Urothelium cell line (cell line): ENCODE results near the gene GNAS.
A peak's percentile ranks its signal among the peaks of the same experiment; 100 is the strongest.

ENCODE experiments used
- DNase-seq: peaks from one replicate; pipeline ENCODE4 v3.0.0; 2011; ENCODE audit warnings: low spot score, mixed read lengths
- FAIRE-seq: peaks from 2 replicates; lab custom pipeline; 2011; peaks lifted over from hg19 to GRCh38; lab: Jason Lieb, UNC

The GNAS gene

DNA sequence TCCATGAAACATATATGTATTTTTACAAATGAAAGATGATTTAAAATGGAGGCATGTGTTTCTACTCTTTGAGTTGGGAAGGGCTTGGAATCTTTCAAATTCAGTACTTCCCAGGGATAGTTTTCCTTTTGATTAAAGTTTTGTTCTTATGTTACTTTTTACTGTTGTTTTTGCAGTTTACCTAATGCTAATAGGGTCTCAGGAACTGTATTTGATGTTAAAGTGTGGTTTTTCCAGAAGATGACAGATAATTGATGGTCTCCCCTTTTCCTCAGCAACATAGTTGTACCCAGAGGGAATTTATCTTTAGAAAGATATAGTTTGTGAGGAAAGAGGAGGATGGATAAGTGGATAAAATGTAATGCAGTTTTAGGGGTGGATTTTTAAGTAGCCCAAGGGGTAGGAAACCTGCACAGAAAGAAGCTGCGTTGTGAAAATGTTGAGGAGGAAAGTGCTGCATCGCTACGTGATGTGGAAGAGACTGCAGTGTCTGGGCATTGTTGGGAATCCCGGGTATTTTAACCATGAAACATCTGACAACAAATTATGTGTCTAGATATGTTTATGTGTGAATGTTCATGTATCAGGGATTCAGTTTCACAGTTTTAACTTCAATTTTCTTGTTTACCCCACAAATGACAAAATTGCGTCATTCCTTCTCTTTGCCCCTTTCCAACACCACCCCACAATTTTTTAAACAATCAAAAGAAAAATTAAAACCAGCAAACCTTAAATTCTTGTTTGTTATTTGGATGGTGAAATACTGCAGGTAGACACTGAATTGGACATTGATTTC lies 42.3 kb downstream of the GNAS start:
- DNase-seq (no peak), FAIRE-seq (no peak)

DNA sequence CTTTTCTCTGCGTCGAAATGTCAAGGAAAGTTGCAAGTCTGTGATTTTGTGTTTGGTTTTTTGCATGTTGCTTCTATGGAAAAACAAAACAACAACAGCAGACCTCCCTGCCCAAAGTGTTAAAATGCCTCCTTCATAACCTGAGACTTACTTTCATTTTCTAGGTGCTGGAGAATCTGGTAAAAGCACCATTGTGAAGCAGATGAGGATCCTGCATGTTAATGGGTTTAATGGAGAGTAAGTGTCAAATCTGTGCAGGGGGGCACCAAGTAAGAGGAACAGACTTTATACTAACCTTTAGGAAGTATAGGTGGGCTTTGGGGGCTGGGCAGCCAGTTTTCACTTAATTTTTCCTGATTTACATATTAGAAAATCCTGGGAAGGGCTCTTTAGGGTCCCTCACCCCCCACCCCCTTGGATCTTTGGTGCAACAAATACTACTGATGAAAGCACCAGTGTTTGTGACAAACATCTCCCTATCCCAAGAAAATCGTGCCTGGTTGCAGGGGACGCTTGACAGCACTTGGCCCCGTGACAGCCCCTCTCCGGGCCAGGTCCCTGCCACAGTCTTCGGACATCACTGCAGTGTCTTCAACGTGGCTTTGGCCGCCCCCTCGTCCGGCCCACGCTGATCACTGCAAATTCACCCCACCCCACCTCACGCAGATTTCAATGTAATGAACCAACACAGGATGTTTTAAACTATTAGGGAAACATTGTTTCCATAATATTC lies 43.1 kb downstream of the GNAS start:
- no peak for FAIRE-seq
- DNase-seq: no peak

- no peak for DNase-seq
- no peak for FAIRE-seq
These were observed 44.3 kb downstream of the GNAS start for GRCh38 chr20:58896820-58897219.

- DNase-seq (no peak), FAIRE-seq (no peak)
These were observed 45.0 kb downstream of the GNAS start for GRCh38 chr20:58897488-58897887.

GRCh38 chr20:58898629-58899408 lies 46.3 kb downstream of the GNAS start:
- DNase-seq (no peak), FAIRE-seq (no peak)

DNA sequence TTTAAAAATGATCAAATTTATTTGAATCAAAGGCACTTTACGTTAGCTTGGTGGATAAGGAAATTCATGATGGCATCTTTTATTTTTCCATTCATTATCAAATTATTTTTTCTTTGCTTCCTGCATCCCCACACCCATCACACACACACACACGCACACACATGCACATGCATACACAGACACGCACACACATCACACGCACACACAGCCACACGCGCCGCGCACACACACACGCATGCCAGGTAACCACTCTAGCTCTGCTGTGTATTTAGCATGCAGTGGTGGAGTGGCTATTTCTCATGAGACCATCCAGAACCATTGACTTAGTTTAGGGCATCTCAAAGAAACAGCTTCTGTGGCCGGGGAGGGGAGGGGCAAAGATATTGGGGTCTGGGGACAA lies 47.0 kb downstream of the GNAS start:
- FAIRE-seq (no peak), DNase-seq (no peak)

GRCh38 chr20:58900397-58900796 lies 47.9 kb downstream of the GNAS start:
- no peak for FAIRE-seq

DNA sequence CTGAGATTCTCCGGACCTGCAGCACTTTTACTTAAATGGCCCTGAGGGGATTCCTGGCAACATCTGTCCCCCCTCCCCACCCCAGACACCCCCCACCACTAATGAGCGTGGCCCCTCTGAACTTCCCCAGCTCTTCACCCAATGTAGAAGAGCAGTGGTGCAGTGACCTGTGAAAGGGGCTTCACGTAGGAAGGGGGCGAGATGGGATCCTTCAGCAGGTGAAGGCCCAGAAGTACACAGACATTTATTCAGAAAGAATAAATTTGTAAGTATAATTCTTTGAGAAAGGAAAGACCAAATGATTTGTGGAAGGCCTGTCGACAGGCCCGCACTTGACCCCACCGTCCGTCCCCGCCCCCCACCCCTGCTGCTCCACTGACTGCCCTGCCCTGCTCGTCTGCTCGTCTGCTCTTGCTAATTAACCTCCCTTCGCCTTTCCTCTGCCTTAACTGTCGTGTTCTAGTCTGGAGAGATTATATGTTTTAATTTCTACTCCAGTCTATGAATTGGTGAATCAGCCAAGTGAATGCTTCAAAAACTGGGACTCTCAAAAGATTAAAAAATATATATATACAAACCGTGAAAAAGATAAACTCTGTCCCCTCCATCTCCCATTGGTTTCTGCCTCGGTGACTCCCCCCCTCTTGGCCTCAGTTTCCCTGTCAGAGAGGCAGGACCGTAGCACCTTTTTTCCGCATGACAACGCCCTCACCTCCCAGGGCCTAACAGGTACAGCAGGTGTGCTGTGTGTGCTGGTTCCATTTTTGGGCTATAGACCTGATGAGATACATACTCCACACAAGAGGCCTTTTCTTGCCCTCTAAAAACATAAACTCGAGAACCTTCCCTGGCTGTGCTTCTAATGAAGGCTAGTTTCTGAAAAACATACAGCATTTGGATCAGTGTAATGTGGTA lies 49.2 kb downstream of the GNAS start:
- no peak for DNase-seq
- no peak for FAIRE-seq

More at GRCh38 chr20:58900397-58900796, 47.9 kb downstream of the GNAS start:
- no peak for DNase-seq

DNA sequence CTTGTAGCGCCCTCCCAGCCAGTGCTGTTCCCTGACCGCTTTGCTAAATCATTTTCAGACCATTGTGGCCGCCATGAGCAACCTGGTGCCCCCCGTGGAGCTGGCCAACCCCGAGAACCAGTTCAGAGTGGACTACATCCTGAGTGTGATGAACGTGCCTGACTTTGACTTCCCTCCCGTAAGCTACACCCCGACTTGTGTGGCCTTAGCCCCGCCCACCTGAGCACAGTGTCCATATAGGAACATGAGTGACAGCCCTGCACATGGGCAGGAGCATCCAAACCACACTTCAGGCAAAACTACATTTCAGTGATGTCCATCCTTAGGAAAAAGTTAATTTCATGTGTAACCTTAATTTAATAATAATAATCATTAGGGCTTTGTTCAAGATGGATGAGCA lies 51.1 kb downstream of the GNAS start:
- DNase-seq: no peak
- FAIRE-seq: peak; percentile 52

GRCh38 chr20:58905236-58905635 lies 52.7 kb downstream of the GNAS start:
- FAIRE-seq: no peak
- no peak for DNase-seq

DNA sequence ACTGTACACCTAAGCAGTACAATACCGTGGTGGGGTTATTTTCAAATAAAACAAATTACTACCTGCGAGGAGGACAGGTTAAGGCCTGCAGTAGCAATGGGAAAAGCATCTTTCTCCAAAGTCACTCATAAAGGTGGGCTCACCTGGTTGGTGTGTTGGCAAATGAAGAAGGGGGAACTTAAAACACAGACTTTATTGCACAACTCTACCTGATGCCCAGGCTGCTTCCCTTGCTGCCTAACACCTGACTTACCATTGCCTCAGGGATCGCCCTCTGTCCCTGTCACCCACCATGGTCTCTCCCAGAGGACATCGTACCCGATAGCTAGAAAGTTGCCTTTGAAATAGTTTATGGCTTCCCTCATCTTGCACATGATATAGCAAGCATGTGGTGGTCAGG lies 53.6 kb downstream of the GNAS start:
- FAIRE-seq: no peak

GRCh38 chr20:58906894-58907293 lies 54.4 kb downstream of the GNAS start:
- DNase-seq (no peak), FAIRE-seq (no peak)

More for the DNA sequence above, 53.6 kb downstream of the GNAS start:
- DNase-seq: no peak

DNA sequence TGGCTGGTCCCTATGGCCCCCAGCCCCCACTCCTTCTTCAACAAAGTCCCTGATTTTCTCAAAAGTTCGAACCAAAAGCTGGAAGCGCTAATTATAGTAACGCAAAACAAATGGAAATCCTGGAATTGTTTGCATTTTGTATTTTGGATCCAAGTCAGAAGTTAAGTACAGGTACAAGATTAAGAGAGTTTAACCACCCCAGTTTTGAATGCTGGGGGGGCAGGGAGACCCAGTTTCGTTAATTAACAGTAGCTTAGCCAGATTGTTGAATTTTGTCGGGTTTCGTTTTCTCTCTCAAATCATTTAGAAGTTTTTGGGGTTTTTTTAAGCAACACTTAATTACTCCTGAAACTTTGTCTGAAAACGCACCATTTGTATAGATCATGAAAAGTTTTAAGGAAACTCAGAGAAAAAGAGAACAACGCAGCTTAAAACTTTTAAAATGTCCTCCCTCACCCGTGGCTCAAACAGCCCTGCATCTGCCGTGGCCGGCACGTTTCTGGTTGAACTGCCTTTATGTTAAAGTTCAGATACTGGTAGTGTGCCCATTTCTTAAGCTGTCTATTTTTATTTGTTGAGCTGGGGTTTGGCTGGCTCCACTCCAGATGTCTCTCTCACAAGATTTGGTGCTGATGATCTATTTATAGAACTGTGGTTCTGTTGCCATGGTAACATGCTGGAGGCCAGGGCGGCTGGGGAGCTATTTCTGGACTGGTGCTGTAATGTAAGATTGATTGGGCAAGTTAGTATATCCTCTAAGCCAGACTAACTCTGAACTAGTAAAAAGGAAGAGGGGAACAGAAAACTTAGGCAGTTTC lies 55.0 kb downstream of the GNAS start:
- DNase-seq: peak; percentile 93
- FAIRE-seq: no peak

DNA sequence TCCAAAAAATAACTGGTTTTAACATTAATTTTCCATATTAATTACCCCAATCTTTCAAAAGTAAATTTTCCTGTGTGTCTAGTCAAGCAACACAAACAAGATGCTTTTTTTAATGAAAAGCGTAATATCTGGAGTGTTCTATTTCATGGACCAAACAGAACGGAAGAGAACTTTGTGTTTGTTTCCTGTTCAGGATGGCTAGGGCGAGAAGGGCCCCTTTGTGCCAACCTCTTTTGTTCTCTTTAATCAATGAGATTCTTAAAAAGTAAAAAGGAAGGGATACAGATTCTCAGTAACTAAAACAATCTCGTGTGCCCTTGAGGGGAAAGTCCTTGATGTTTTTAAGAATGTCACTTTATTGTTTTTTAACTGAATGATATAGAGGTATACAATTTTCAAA lies 55.7 kb downstream of the GNAS start:
- FAIRE-seq (no peak), DNase-seq (no peak)

- no peak for FAIRE-seq
These were observed 56.4 kb downstream of the GNAS start for GRCh38 chr20:58908941-58909340.

GRCh38 chr20:58909585-58909984 lies 57.1 kb downstream of the GNAS start:
- DNase-seq: no peak
- FAIRE-seq: no peak

More at GRCh38 chr20:58908941-58909340, 56.4 kb downstream of the GNAS start:
- DNase-seq: no peak

DNA sequence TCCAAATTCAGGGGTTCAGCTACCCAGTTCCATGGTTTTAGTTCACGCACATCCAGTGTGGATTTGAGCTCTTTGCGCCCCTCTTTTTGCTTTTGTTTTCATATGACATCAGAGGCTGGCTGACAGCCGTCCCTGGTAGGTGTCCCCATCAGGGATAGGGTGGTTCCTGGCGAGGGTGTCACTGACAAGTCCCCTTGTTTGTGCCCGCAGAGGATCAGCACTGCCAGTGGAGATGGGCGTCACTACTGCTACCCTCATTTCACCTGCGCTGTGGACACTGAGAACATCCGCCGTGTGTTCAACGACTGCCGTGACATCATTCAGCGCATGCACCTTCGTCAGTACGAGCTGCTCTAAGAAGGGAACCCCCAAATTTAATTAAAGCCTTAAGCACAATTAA lies 58.0 kb downstream of the GNAS start:
- FAIRE-seq (no peak), DNase-seq (no peak)

DNA sequence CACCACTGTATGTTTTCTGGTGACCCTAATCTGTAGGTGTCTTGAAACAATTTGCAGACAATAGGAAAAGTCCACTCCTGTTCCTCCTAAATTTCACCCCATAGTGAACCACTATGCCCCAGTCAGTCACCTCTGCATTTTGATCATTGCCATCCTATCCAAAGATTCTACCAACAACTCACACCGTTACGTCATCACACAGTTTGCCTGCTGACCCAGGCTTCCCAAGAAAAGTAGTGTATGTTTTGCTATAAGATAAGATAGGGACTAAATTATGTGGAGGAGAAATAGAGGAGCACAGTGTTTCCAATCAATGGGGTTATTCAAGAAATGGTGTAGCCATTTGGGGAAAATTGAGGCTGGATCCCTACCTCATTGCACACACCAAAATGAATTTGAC lies 58.8 kb downstream of the GNAS start:
- DNase-seq (no peak), FAIRE-seq (no peak)

DNA sequence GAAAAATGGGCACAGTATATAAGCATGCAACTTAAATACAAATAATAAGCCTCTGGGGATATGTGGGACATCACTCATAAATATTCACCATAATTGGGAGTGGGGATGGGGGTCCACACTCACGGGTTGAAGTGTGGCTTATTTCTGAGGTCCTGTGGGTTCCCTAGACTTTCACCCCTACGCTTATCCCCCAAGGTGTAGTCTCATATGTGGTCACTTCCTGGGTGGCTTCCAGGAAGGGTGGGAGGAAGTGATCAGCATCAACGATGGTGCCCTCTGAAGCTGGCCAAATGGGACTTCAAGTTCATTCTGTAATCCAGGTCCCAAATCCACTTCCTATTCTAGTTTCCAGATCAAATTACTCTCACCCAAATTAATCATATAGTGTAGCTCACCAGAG lies 59.5 kb downstream of the GNAS start:
- FAIRE-seq (no peak), DNase-seq (no peak)

GRCh38 chr20:58913079-58913478 lies 60.6 kb downstream of the GNAS start:
- no peak for FAIRE-seq

More at GRCh38 chr20:58913079-58913478, 60.6 kb downstream of the GNAS start:
- no peak for DNase-seq
